Measurements from ENCODE around the gene PCSK6.

GRCh38 chr15:101353240-101353639 lies 136.3 kb downstream of the PCSK6 start:
- no peak for TF ChIP-seq POLR2A (IDR thresholded peaks at IDR 0.05)
- no peak for TF ChIP-seq CTCF (IDR thresholded peaks at IDR 0.05)
- no peak for TF ChIP-seq POLR2AphosphoS5 (IDR thresholded peaks at IDR 0.05)
